Testis (tissue), 3 donors: ENCODE measurements around the gene GRIK2. TPM values are rescaled to one million over a fixed set of nuclear protein-coding genes. Genes with fewer than 3 reads are reported as not detected.

Experiments
- DNase-seq: peaks from one replicate; pipeline ENCODE4 v3.0.0-alpha.2; 2019
- H3K27ac ChIP-seq, 2 donors: fragments of 200-600 bp; sonication (generic); one replicate each; pipeline ENCODE4 v1.5.1; 2019
- H3K27me3 ChIP-seq: fragments of 200-600 bp; sonication (generic); one replicate; pipeline ENCODE4 v1.5.1; 2019
- H3K36me3 ChIP-seq: fragments of 200-600 bp; sonication (generic); one replicate; pipeline ENCODE4 v1.5.1; 2017; ENCODE audit warnings: low read depth; ENCODE audit errors: missing control alignments
- H3K4me1 ChIP-seq: fragments of 200-600 bp; sonication (generic); one replicate; pipeline ENCODE4 v1.5.1; 2019
- H3K4me3 ChIP-seq, 2 donors: fragments of 200-600 bp; sonication (generic); one replicate each; pipeline ENCODE4 v1.5.1; 2017 to 2019
- H3K9me3 ChIP-seq: fragments of 200-600 bp; sonication (generic); one replicate; pipeline ENCODE4 v1.5.1; 2017
- POLR2A ChIP-seq: fragments of 450-650 bp; IDR thresholded peaks from one replicate; pipeline ENCODE4 v1.6.1; 2017; ENCODE audit warnings: antibody characterized with exemption, mild to moderate bottlenecking, moderate library complexity
- WGBS, 2 donors: methylation state at CpG; one replicate each; pipeline ENCODE4 v1.1.5; 2018; 5-methylcytosine and 5-hydroxymethylcytosine counted together
- intact Hi-C: fragments of 100-400 bp; cut with DNase I; formaldehyde crosslinking; loops from one replicate; pipeline ENCODE4 v1.15.1; 2023; ENCODE audit warnings: low total_unique reads
- polyA plus RNA-seq: library from polyadenylated mRNA; stranded (reverse); fragments of 350-450 nt; fragmentation: Illumina TruSeq; extraction: RNeasy Lipid Tissue Mini Kit (QIAGEN cat#74804); gene quantifications from one replicate; pipeline ENCODE4 v1.2.3, GENCODE V29; 2014; ENCODE audit warnings: low read depth, low replicate concordance; ENCODE audit not compliant: insufficient read depth
- total RNA-seq, 2 donors: library from RNA; depleted of rRNA; stranded (reverse); fragments of >200 nt; gene quantifications; one replicate each; pipeline ENCODE4 v1.2.3, GENCODE V29; 2016
- TF ChIP-seq, protein P1 (sequence below), 3 experiments: fragments of 450-650 bp in 2 of 3; fragments of 200-600 bp in 1 of 3; sonication (generic) in 1 of 3; IDR thresholded peaks; one replicate each; pipeline ENCODE4 v1.5.1; 2016 to 2019; ENCODE audit warnings: antibody characterized with exemption in 3 of 3, mild to moderate bottlenecking in 2 of 3, moderate library complexity in 1 of 3

Gene GRIK2
- total and polyA plus RNA-seq, 3 donors from 2014 or later = 1.1 to 23.5 (median 12.4) TPM

DNA sequence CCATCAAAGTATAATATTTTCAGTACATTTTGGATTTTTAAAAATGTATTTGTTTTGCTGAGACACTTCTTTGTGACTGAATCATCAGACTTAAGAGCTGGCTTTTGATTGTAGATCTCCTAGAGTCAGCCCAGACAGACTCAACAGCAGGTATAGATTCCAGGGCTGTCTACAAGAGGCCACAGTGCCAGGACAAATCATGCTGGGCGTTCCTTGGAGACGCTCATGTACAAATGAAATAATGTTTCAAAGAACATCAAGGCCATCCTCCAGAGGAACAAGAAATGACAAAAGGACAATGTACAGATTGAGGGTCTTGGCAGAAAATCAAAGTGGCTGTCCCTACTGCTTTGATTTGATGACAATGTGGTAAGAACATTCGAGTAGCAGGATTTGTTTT is 369.3 kb downstream of the GRIK2 start:
- H3K27me3 ChIP-seq = no peaks in the 10 kb centered on the region
- DNase-seq = peak; percentile 80
- WGBS, 2 donors = 41 to 73% methylated on average over 3 of the region's 3 CpGs
- H3K9me3 ChIP-seq = no peaks in the 10 kb centered on the region
- H3K4me3 ChIP-seq = no peak overlapping the region
- H3K27ac ChIP-seq = peak overlapping the region; percentile 66
- H3K36me3 ChIP-seq = no peaks in the 10 kb centered on the region
- TF ChIP-seq, protein P1, sequence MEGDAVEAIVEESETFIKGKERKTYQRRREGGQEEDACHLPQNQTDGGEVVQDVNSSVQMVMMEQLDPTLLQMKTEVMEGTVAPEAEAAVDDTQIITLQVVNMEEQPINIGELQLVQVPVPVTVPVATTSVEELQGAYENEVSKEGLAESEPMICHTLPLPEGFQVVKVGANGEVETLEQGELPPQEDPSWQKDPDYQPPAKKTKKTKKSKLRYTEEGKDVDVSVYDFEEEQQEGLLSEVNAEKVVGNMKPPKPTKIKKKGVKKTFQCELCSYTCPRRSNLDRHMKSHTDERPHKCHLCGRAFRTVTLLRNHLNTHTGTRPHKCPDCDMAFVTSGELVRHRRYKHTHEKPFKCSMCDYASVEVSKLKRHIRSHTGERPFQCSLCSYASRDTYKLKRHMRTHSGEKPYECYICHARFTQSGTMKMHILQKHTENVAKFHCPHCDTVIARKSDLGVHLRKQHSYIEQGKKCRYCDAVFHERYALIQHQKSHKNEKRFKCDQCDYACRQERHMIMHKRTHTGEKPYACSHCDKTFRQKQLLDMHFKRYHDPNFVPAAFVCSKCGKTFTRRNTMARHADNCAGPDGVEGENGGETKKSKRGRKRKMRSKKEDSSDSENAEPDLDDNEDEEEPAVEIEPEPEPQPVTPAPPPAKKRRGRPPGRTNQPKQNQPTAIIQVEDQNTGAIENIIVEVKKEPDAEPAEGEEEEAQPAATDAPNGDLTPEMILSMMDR (IDR thresholded peaks at IDR 0.05) = no peak
- TF ChIP-seq POLR2A = no peak
- intact Hi-C loops = no loop called here
- peaks cover 4% of the 10 kb centered on the region for H3K4me1 ChIP-seq

DNA sequence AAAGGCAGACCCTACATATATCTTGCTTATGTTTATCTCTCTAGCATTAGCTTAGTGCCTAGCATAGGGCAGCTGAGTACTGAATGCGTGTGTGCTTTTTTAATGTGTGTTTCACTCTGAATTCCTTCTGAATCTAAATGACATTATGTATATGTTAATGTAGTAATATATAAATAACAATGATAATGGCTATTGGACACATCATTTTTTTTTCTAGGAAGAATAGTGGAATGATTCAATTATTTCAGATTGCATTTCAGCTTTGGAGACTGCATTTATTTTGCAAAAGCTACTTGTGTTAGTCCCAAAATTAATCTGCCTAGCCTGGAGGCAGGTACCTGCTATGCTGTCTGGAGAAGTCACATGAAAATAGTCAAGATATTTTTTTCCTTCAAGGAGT is 371.8 kb downstream of the GRIK2 start:
- intact Hi-C loops = no loop called here
- peaks cover 4% of the 10 kb centered on the region for H3K4me1 ChIP-seq

DNA sequence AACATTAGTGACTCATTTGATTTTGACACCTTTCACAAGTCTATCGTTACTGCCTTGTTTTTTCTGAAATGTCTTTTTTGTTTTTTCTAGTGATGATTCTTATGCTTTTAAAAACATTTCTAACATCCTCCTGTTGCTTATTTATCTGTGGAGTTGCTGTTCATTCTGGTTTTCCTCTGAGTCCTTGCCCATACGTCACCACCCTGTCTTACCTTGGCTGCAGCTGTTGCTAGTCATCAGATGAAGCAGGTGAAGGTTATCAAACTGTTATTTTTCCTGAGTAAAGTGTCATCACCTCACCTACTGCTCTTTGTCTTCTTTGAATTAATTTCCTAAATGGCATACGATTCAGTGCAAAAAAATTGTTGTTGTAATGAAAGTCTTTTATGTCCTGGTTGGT is 376.6 kb downstream of the GRIK2 start:
- H3K4me1 ChIP-seq = no peaks in the 10 kb centered on the region
- no peak for DNase-seq
- H3K27ac ChIP-seq = no peak overlapping the region
- no peaks in the 10 kb centered on the region for H3K36me3 ChIP-seq
- H3K27me3 ChIP-seq = no peaks in the 10 kb centered on the region
- no peak for TF ChIP-seq POLR2A
- TF ChIP-seq, protein P1 (IDR thresholded peaks at IDR 0.05) = no peak
- 52 to 83% methylated on average over 3 of the region's 3 CpGs for WGBS, 2 donors
- H3K9me3 ChIP-seq = no peaks in the 10 kb centered on the region
- H3K4me3 ChIP-seq = no peak overlapping the region
- intact Hi-C loops = no loop called here

More for the DNA sequence above, 371.8 kb downstream of the GRIK2 start:
- Histone ChIP-seq H3K9me3 (no peaks in the 10 kb centered on the region), H3K27ac (no peak overlapping the region), H3K4me3 (no peak overlapping the region), H3K27me3 (no peaks in the 10 kb centered on the region), H3K36me3 (no peaks in the 10 kb centered on the region)
- WGBS, 2 donors = 89 to 90% methylated on average over 1 of the region's 1 CpG
- no peak for DNase-seq
- no peak for TF ChIP-seq POLR2A
- TF ChIP-seq, protein P1 (IDR thresholded peaks at IDR 0.05) = no peak

DNA sequence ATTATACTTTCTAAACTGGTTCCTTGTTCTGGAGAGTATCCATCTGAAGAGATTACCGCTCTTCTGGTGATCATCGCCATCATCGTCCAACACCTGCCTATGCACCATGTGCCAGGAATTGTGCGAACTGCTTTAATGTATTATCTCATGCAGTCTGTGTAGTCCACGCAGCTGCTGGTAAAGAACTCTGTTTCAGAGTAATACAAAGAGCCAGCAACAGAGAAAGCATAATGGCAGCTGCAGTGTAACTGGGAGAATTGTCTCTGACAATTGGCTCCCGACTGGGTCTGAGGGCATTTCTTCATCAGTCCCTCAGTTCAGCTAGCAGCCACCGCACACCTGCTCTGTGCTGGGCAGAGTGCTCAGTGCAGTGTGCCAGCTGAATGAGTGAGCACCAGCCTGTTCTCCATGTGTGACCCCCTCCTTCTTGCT is 383.4 kb downstream of the GRIK2 start:
- Histone ChIP-seq H3K4me1 (no peaks in the 10 kb centered on the region), H3K9me3 (no peaks in the 10 kb centered on the region), H3K36me3 (no peaks in the 10 kb centered on the region), H3K27ac (no peak overlapping the region), H3K27me3 (no peaks in the 10 kb centered on the region), H3K4me3 (no peak overlapping the region)
- intact Hi-C loops = no loop called here
- WGBS, 2 donors = 81 to 95% methylated on average over 7 of the region's 7 CpGs
- no peak for DNase-seq
- TF ChIP-seq, protein P1 (IDR thresholded peaks at IDR 0.05) = no peak
- TF ChIP-seq POLR2A = no peak

DNA sequence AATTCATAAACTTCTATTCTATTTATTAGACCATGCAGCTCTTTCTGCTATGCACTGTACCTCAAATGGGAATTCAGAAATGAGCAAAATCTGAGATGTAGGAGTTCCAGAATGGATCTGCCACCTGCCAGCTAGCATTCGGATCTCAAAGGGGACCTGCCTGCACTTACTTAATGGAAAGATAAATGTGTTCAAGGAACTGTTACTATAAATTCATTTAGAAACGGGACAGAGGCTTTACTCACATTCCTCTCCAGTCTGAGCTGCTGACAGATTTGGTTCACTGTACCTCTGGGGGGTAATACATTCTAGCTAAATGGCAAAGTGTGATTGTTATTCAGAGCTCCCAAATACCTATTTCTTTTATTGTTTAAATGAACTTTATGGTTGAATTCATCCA is 384.1 kb downstream of the GRIK2 start:
- no peaks in the 10 kb centered on the region for H3K36me3 ChIP-seq
- no peak overlapping the region for H3K4me3 ChIP-seq
- intact Hi-C loops = no loop called here
- no peak for DNase-seq
- no peaks in the 10 kb centered on the region for H3K27me3 ChIP-seq
- H3K4me1 ChIP-seq = no peaks in the 10 kb centered on the region
- no peaks in the 10 kb centered on the region for H3K9me3 ChIP-seq
- WGBS, 2 donors = 35 to 69% methylated on average over 2 of the region's 2 CpGs
- no peak for TF ChIP-seq POLR2A
- TF ChIP-seq, protein P1 (IDR thresholded peaks at IDR 0.05) = no peak
- no peak overlapping the region for H3K27ac ChIP-seq
